PC-9 (cell line): Measurements from ENCODE around the gene TENT4A. TPM values are rescaled to one million over a fixed set of nuclear protein-coding genes. Genes with fewer than 3 reads are reported as not detected.

ENCODE experiments used
- BruUV-seq: library from RNA; stranded (reverse); fragments of 400-500 nt; replicated peaks from 2 replicates; lab custom pipeline; 2021; lab: Mats Ljungman, UMichigan
- CTCF ChIA-PET: fragments of 300-600 bp; sonication (Branson Sonifier 250); formaldehyde crosslinking; loops from one replicate; lab custom pipeline; 2022; ENCODE audit warnings: antibody characterized with exemption; lab: Charles Lee
- POLR2A ChIA-PET: fragments of 300-600 bp; sonication (Branson Sonifier 250); formaldehyde crosslinking; loops from one replicate; lab custom pipeline; 2022; ENCODE audit warnings: antibody characterized with exemption; ENCODE audit not compliant: unreplicated experiment; lab: Charles Lee
- DNase-seq, 2 experiments: peaks; one replicate each; pipeline versions ENCODE4 v3.0.0 to v3.0.0-alpha.2; 2015 to 2022; ENCODE audit warnings: mixed read lengths in 1 of 2
- H2AFZ ChIP-seq: fragments of 200-600 bp; sonication (generic); 2 replicates; pipeline ENCODE4 v1.8.1; 2017; ENCODE audit warnings: antibody characterized with exemption
- H3F3A ChIP-seq: fragments of 200-600 bp; sonication (generic); 2 replicates; pipeline ENCODE4 v1.8.1; 2017; ENCODE audit warnings: antibody characterized with exemption, mild to moderate bottlenecking, low read depth; ENCODE audit not compliant: insufficient read depth
- H3K27ac ChIP-seq: fragments of 200-600 bp; sonication (generic); 2 replicates; pipeline ENCODE4 v1.6.1; 2016; ENCODE audit warnings: mixed run types
- H3K27me3 ChIP-seq: fragments of 200-600 bp; sonication (generic); 2 replicates; pipeline ENCODE4 v1.6.1; 2016; ENCODE audit warnings: low read depth, mixed run types; ENCODE audit not compliant: insufficient read depth
- H3K36me3 ChIP-seq: fragments of 200-600 bp; sonication (generic); 2 replicates; pipeline ENCODE4 v1.6.1; 2016; ENCODE audit warnings: low read depth, mixed run types
- H3K4me1 ChIP-seq: fragments of 200-600 bp; sonication (generic); replicated peaks from 2 replicates; pipeline ENCODE4 v1.6.1; 2016; ENCODE audit warnings: mixed run types; ENCODE audit not compliant: insufficient read depth
- H3K4me2 ChIP-seq: fragments of 200-600 bp; sonication (generic); 2 replicates; pipeline ENCODE4 v1.6.1; 2017; ENCODE audit warnings: mixed run types
- H3K4me3 ChIP-seq: fragments of 200-600 bp; sonication (generic); 2 replicates; pipeline ENCODE4 v1.6.1; 2016; ENCODE audit warnings: mixed run types
- H3K79me2 ChIP-seq: fragments of 200-600 bp; sonication (generic); 2 replicates; pipeline ENCODE4 v1.6.1; 2017; ENCODE audit warnings: low read depth, mixed run types
- H3K9me2 ChIP-seq: fragments of 200-600 bp; sonication (generic); 2 replicates; pipeline ENCODE4 v1.8.1; 2017; ENCODE audit warnings: mild to moderate bottlenecking; ENCODE audit not compliant: insufficient read depth
- H3K9me3 ChIP-seq: fragments of 200-600 bp; sonication (generic); 2 replicates; pipeline ENCODE4 v1.8.1; 2016; ENCODE audit warnings: low read depth; ENCODE audit not compliant: insufficient read depth
- H4K20me1 ChIP-seq: fragments of 200-600 bp; sonication (generic); 2 replicates; pipeline ENCODE4 v1.8.1; 2017; ENCODE audit not compliant: insufficient read depth
- CTCF ChIP-seq: fragments of 200-600 bp; sonication (generic); conservative IDR thresholded peaks from 2 replicates; pipeline ENCODE4 v1.6.1; 2017; ENCODE audit warnings: mixed run types, antibody characterized with exemption, mild to moderate bottlenecking, moderate library complexity
- EZH2 ChIP-seq: fragments of 200-600 bp; sonication (generic); IDR thresholded peaks from 2 replicates; pipeline ENCODE4 v1.8.0; 2017; ENCODE audit warnings: antibody characterized with exemption, low read depth
- intact Hi-C: fragments of 100-400 bp; cut with micrococcal nuclease; formaldehyde crosslinking; loops from one replicate; pipeline ENCODE4 v1.10.0; 2022; ENCODE audit not compliant: unreplicated experiment
- total RNA-seq: library from RNA; stranded (reverse); gene quantifications from 2 replicates; pipeline ENCODE4 v1.2.3, GENCODE V29; 2021

TENT4A gene
- total RNA-seq, 1 experiment from 2014 or later: 84.8 TPM

GRCh38 chr5:6719896-6720560, 6.8 kb downstream of the TENT4A start:
- Histone ChIP-seq H2AFZ (no peak overlapping the region), H3K27ac (no peak overlapping the region), H3K9me3 (no peaks in the 10 kb centered on the region), H3K27me3 (no peaks in the 10 kb centered on the region), H3K4me3 (no peak overlapping the region), H3K4me2 (no peak overlapping the region), H3F3A (no peaks in the 10 kb centered on the region), H3K36me3 (peaks cover 19% of the 10 kb centered on the region; the same call in 1 of the 2 replicates), H4K20me1 (peaks cover 98% of the 10 kb centered on the region), H3K9me2 (no peaks in the 10 kb centered on the region), H3K79me2 (peaks cover 99% of the 10 kb centered on the region), H3K4me1 (peaks cover 24% of the 10 kb centered on the region)
- intact Hi-C loops: no loop called here
- BruUV-seq: no TSS peak
- ChIA-PET CTCF (no interaction called here), POLR2A (no interaction called here)
- no peak for DNase-seq
- TF ChIP-seq EZH2 (no peak), CTCF (no peak)

- no peak overlapping the region for H3K27ac ChIP-seq
- no peak for TF ChIP-seq EZH2
- TF ChIP-seq CTCF: no peak
- no peak overlapping the region for H3K4me3 ChIP-seq
- H3F3A ChIP-seq: no peaks in the 10 kb centered on the region
- no peak overlapping the region for H3K4me2 ChIP-seq
- peaks cover 19% of the 10 kb centered on the region; the same call in 1 of the 2 replicates for H3K36me3 ChIP-seq
- no TSS peak for BruUV-seq
- H3K79me2 ChIP-seq: peaks cover 99% of the 10 kb centered on the region
- H4K20me1 ChIP-seq: peaks cover 98% of the 10 kb centered on the region
- DNase-seq: no peak
- intact Hi-C loops: no loop called here
- H3K27me3 ChIP-seq: no peaks in the 10 kb centered on the region
- H3K9me3 ChIP-seq: no peaks in the 10 kb centered on the region
- no peaks in the 10 kb centered on the region for H3K9me2 ChIP-seq
- POLR2A ChIA-PET: no interaction called here
- H2AFZ ChIP-seq: no peak overlapping the region
- CTCF ChIA-PET: no interaction called here
- peaks cover 19% of the 10 kb centered on the region for H3K4me1 ChIP-seq
These were observed 7.3 kb downstream of the TENT4A start for GRCh38 chr5:6720561-6720921.

DNA sequence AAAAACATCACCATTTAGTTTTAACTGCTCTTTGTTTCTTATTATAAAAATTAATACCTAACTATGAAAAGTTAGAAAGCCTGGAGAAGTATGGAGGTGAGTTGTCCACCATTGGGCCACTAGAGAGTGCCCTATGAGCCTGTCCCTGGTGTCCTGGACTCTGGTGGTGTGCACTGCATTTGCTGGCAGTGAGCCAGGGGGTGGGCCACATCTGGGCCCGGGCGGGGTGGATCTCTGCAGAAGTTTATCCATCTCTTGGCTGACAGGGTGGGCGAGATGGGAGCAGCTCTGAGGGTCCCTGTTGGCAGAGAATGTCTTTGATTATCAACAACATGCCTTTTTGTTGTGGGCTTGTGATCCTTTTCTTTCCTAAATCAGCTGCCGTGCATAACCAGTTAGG, 8.2 kb downstream of the TENT4A start:
- ChIA-PET CTCF (no interaction called here), POLR2A (no interaction called here)
- peaks cover 10% of the 10 kb centered on the region for H3K4me1 ChIP-seq

More for the DNA sequence above, 8.2 kb downstream of the TENT4A start:
- intact Hi-C loops: no loop called here
- no peak overlapping the region for H3K27ac ChIP-seq
- H3K9me3 ChIP-seq: no peaks in the 10 kb centered on the region
- no peaks in the 10 kb centered on the region for H3K9me2 ChIP-seq
- no peak overlapping the region for H3K4me2 ChIP-seq
- peaks cover 99% of the 10 kb centered on the region for H3K79me2 ChIP-seq
- no peak for DNase-seq
- H3F3A ChIP-seq: no peaks in the 10 kb centered on the region
- no peaks in the 10 kb centered on the region for H3K27me3 ChIP-seq
- H3K36me3 ChIP-seq: peaks cover 19% of the 10 kb centered on the region; the same call in 1 of the 2 replicates
- TF ChIP-seq CTCF (no peak), EZH2 (no peak)
- no peak overlapping the region for H2AFZ ChIP-seq
- H4K20me1 ChIP-seq: peaks cover 98% of the 10 kb centered on the region
- no peak overlapping the region for H3K4me3 ChIP-seq
- no TSS peak for BruUV-seq
